Measurements from ENCODE around the gene HOXA7.

Gene HOXA7

DNA sequence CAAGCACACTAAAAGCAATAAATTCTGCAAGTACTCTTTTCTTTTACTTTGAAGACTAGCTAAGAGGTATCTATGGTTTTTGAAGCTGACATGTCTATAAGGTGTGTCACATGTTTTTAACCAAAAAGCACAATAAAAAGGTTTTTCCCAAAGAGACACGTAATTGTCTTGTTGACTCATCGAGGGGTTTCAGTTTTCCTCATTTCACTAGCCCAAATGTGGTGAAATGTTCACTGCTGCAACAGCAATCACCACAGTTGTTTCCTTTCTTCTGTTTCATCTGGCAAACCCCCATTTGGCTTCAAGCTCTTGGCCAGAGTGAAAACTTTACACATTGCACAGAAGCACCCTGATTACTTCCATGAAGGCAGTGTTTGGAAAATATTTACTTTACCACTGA lies 22.1 kb downstream of the HOXA7 start:
- H3K36me3 ChIP-seq (ENCODE audit: control insufficient read depth, insufficient read depth, low read length): no peaks in the 10 kb centered on the region
- H3K27me3 ChIP-seq (replicated peaks; ENCODE audit: control insufficient read depth, insufficient read depth, low read length): no peaks in the 10 kb centered on the region
- no peak overlapping the region for H3K4me3 ChIP-seq (replicated peaks; ENCODE audit: low read depth, low read length)
- TF ChIP-seq, protein P1, sequence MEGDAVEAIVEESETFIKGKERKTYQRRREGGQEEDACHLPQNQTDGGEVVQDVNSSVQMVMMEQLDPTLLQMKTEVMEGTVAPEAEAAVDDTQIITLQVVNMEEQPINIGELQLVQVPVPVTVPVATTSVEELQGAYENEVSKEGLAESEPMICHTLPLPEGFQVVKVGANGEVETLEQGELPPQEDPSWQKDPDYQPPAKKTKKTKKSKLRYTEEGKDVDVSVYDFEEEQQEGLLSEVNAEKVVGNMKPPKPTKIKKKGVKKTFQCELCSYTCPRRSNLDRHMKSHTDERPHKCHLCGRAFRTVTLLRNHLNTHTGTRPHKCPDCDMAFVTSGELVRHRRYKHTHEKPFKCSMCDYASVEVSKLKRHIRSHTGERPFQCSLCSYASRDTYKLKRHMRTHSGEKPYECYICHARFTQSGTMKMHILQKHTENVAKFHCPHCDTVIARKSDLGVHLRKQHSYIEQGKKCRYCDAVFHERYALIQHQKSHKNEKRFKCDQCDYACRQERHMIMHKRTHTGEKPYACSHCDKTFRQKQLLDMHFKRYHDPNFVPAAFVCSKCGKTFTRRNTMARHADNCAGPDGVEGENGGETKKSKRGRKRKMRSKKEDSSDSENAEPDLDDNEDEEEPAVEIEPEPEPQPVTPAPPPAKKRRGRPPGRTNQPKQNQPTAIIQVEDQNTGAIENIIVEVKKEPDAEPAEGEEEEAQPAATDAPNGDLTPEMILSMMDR (IDR thresholded peaks at IDR 0.05; ENCODE audit: insufficient read depth, low read length, poor library complexity, severe bottlenecking): no peak
- no peak for DNase-seq (ENCODE audit: extremely low read depth, insufficient read length)

DNA sequence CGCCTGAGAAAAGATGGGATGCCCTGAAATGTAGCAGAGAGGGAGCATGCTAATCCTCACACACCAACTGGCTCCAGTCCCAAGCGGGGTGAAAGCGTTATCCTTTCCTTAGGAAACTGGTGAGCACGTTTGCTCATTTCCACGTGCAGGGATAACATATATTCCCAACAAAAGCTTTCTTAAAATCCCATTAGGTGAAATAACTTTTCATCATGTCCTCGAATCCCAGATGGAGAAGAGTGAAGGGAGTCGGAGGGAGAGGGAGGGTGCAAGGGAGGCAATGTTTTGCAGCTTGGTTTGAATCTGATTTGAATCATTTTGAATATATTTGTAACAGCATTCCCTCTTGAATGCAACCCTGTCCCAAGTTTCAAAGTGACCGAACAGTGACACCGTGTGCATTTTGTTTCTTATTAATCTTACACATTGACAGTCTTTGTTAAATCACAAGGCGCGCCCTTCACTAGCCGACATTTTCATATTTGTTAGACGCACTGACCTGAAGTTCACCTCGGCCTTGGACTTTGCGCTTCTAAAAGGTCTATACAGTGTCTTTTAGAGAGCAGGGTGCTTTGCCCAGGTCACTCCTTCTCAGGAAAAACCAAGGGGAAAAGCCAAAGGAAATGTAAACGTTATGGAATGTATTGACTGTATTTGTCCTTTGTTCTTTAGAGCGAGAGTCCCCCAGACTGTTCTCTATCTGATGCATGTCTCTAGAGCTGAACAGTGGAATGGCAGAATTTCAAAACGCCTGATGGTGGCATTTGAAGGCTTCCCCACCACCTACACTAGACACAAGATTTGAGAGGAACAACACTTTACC lies 22.9 kb downstream of the HOXA7 start:
- DNase-seq (ENCODE audit: extremely low read depth, insufficient read length): no peak
- TF ChIP-seq, protein P1 (IDR thresholded peaks at IDR 0.05; ENCODE audit: insufficient read depth, low read length, poor library complexity, severe bottlenecking): no peak
- no peaks in the 10 kb centered on the region for H3K27me3 ChIP-seq (replicated peaks; ENCODE audit: control insufficient read depth, insufficient read depth, low read length)

DNA sequence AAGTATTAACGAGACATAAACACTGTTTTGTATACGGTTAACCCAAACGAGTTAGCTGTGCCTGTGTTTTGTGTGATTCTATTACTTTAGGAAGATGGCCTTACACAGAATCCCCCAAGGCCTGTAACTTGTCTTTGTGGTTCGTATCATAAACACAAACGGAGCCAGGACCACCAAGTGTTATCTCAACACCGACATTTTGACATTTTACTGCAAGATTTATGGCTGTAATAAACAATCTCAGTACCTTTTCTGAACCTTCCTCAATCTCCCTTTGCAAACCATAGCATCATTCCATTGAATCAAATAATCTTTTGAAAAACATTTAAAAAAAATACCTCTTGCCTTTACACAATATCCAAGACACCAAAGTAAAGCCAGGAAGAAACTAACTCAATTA lies 23.5 kb downstream of the HOXA7 start:
- Histone ChIP-seq H3K4me3 (replicated peaks; ENCODE audit: low read depth, low read length) (no peak overlapping the region), H3K36me3 (ENCODE audit: control insufficient read depth, insufficient read depth, low read length) (no peaks in the 10 kb centered on the region), H3K27me3 (replicated peaks; ENCODE audit: control insufficient read depth, insufficient read depth, low read length) (no peaks in the 10 kb centered on the region)
- TF ChIP-seq, protein P1 (IDR thresholded peaks at IDR 0.05; ENCODE audit: insufficient read depth, low read length, poor library complexity, severe bottlenecking): no peak
- DNase-seq (ENCODE audit: extremely low read depth, insufficient read length): no peak

More for the DNA sequence above, 22.9 kb downstream of the HOXA7 start:
- Histone ChIP-seq H3K4me3 (replicated peaks; ENCODE audit: low read depth, low read length) (no peak overlapping the region), H3K36me3 (ENCODE audit: control insufficient read depth, insufficient read depth, low read length) (no peaks in the 10 kb centered on the region)

DNA sequence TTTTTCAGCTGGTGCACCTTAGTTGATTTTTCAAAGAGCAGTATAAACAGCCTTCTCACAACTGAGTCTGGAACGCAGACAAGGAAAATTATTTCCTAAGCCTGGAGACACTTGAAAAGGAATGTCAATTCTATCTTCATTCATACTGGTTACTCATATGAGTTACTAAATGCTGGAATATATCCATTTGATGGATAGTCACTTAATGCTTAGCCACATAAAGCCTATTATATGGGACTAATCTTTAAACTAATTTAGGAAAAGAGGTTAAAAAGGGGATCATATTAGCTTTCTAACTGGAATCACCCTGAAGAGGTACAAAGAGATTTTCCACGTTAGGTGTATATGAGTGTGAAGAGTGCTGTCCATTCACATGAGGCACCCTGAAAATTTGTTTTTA lies 24.3 kb downstream of the HOXA7 start:
- Histone ChIP-seq H3K4me3 (replicated peaks; ENCODE audit: low read depth, low read length) (no peak overlapping the region), H3K27me3 (replicated peaks; ENCODE audit: control insufficient read depth, insufficient read depth, low read length) (no peaks in the 10 kb centered on the region), H3K36me3 (ENCODE audit: control insufficient read depth, insufficient read depth, low read length) (no peaks in the 10 kb centered on the region)
- TF ChIP-seq, protein P1 (IDR thresholded peaks at IDR 0.05; ENCODE audit: insufficient read depth, low read length, poor library complexity, severe bottlenecking): no peak
- DNase-seq (ENCODE audit: extremely low read depth, insufficient read length): no peak

DNA sequence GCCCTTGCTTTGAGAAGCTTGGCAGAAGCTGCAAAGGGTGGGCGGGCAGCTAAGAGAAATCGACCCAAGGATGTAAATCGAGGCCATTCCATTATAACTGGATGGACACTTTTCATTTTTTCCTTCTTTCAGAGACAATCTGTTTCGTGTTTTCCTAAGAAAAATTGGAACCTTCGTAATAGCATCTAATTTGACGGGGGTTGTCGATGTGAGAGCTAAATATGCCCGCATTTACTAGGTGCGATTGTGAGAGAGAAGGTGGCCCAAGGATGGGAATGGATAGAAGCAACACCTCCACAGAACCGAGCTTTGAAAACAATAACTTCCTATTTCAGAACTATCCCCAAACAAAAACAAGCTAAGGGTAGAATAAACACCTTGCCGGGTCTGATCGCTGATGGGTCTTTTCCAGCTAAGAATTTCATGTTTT lies 25.1 kb downstream of the HOXA7 start:
- TF ChIP-seq, protein P1 (IDR thresholded peaks at IDR 0.05; ENCODE audit: insufficient read depth, low read length, poor library complexity, severe bottlenecking): no peak
- Histone ChIP-seq H3K36me3 (ENCODE audit: control insufficient read depth, insufficient read depth, low read length) (no peaks in the 10 kb centered on the region), H3K27me3 (replicated peaks; ENCODE audit: control insufficient read depth, insufficient read depth, low read length) (no peaks in the 10 kb centered on the region)

More for the DNA sequence above, 25.1 kb downstream of the HOXA7 start:
- no peak for DNase-seq (ENCODE audit: extremely low read depth, insufficient read length)
- no peak overlapping the region for H3K4me3 ChIP-seq (replicated peaks; ENCODE audit: low read depth, low read length)
